ENCODE results near the gene PCDHGA9.

DNA sequence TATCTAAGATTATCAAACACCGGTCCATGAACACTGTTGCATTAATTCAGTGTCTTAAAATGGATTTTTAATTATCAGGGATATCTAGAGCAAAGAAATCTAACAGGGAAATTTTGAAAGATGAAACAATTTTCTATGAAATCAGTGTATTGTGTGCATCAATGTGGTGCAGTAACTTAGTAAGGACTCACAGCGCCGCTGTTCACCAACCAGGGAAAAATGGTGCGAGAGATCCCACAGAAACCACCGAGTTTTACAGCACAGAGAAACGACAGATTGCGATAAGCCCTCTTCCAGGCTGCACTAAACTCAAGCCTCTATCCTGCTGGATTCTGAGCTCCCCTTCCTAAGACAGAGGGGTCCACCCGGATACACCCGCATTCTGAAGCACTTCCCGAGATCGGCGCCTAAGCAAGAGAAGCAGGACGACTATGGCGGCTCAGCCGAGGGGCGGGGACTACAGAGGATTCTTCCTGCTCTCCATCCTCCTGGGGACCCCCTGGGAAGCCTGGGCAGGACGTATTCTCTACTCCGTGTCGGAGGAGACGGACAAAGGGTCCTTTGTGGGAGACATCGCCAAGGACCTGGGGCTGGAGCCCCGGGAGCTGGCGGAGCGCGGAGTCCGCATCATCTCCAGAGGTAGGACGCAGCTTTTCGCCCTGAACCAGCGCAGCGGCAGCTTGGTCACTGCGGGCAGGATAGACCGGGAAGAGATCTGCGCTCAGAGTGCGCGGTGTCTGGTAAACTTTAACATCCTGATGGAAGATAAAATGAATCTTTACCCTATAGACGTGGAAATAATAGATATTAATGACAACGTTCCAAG, 19.9 kb upstream of the PCDHGA9 start, which contains the start of gene PCDHGA7:
- TF ChIP-seq, protein P1, sequence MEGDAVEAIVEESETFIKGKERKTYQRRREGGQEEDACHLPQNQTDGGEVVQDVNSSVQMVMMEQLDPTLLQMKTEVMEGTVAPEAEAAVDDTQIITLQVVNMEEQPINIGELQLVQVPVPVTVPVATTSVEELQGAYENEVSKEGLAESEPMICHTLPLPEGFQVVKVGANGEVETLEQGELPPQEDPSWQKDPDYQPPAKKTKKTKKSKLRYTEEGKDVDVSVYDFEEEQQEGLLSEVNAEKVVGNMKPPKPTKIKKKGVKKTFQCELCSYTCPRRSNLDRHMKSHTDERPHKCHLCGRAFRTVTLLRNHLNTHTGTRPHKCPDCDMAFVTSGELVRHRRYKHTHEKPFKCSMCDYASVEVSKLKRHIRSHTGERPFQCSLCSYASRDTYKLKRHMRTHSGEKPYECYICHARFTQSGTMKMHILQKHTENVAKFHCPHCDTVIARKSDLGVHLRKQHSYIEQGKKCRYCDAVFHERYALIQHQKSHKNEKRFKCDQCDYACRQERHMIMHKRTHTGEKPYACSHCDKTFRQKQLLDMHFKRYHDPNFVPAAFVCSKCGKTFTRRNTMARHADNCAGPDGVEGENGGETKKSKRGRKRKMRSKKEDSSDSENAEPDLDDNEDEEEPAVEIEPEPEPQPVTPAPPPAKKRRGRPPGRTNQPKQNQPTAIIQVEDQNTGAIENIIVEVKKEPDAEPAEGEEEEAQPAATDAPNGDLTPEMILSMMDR (IDR thresholded peaks at IDR 0.05 in 2 of 3, conservative IDR thresholded peaks at IDR 0.05 in 1 of 3; ENCODE audit: control insufficient read depth in 2 of 3, extremely low read depth in 1 of 3, insufficient read depth in 1 of 3, low read depth in 3 of 3, low read length in 3 of 3), result no peak
- TF ChIP-seq SPI1 (IDR thresholded peaks at IDR 0.05; ENCODE audit: borderline replicate concordance, insufficient read depth, low read depth, low read length) (no peak), EZH2 (IDR thresholded peaks at IDR 0.05; ENCODE audit: borderline replicate concordance, control insufficient read depth, low read depth, low read length) (no peak), ZNF207 (IDR thresholded peaks at IDR 0.05; ENCODE audit: borderline replicate concordance) (no peak), HDAC2 (IDR thresholded peaks at IDR 0.05) (no peak), TAF1 (IDR thresholded peaks at IDR 0.05; ENCODE audit: borderline replicate concordance, low read depth, low read length) (no peak), CHD1 (IDR thresholded peaks at IDR 0.05; ENCODE audit: low read depth, low read length) (no peak)

Measured in GM12878 (cell line).